Islet precursor cell (in vitro differentiated cells): ENCODE results near the gene IMPG1.
A peak's percentile ranks its signal among the peaks of the same experiment; 100 is the strongest.

Experiments
- DNase-seq: peaks from one replicate; pipeline ENCODE4 v3.0.0-alpha.2; 2018

IMPG1 gene

GRCh38 chr6:75884822-75885221 lies 187.6 kb downstream of the IMPG1 start:
- DNase-seq = no peak

DNA sequence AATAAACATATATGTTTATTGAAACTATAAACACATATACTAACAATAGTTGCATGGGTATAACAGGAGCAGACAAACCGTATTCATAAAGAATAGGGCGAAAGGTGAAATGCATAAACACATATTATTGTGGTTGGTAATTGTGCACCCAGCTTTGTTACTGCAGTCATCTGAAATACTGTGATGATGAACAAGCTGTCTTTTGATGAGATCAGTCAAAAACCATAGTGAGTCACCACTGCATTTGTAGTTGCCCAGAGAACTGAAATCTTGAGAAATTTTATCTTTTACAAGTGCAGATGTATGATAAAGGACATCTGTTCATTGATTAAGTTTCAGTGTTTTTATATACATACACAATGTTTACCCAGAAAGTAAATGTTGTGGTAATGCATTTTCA lies 189.7 kb downstream of the IMPG1 start:
- DNase-seq = no peak

GRCh38 chr6:75880305-75880704 lies 192.2 kb downstream of the IMPG1 start:
- DNase-seq = no peak

DNA sequence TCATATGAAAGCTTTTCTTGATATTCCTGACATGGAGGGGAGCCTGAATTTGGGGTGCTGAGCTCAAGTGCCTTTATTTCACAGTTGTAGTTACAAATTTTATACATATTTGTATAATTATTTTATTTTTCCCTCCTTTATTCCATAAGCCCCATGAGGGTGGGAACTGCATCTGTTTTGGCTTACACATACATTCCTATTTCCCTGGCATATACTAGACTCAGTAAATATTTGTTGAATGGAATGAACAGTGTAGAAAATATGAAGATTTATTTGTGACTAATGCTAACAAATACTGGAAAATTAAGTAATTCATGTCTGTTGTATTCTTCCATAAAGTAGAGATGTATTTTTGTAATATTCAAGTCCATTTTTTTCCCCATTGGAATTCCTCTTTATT lies 196.3 kb downstream of the IMPG1 start:
- no peak for DNase-seq

DNA sequence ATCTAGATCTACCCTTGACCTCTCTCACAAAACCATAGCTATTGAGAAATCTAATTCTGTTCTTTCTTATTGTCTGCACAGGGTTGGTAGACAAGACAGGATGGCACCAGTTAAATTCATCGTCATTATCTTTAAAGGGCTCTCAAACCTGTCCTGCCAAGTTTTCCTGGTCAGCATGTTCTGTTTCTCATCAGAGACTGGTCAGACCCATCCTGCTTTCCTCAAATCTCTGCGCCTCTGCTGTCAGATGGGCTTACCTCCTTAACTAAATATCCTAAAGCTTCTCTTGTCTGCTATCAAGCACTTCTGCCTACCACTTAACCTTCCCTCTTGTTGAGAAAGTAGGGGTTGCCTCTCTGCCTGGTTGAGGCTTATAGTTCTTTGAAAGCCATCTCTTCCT lies 198.2 kb downstream of the IMPG1 start:
- DNase-seq = peak; percentile 69
